ENCODE measurements around the gene OASL.

OASL gene

DNA sequence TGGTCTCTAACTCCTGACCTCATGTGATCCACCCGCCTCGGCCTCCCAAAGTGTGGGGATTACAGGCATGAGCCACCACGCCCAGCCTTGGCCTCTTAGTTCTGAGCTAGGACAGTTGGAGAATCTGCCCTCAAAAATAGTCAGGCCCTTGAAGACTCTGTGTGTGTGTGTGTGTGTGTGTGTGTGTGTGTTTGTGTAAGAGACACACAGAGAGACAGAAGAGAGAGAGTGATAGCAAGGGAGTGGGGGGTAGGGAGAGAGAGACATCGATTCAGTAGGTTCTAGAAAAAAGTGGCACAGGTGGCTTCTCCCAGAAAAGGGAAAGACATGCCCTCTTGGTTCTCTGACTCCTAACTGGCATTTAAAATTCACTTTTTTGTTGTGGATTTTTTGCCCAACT, 55.3 kb downstream of the OASL start:
- no peak for DNase-seq (ENCODE audit: low read depth)
- H3K4me3 ChIP-seq (ENCODE audit: low read depth, low read length): no peak overlapping the region
- TF ChIP-seq POLR2A (IDR thresholded peaks at IDR 0.05; ENCODE audit: extremely low read depth, insufficient read length): no peak

DNA sequence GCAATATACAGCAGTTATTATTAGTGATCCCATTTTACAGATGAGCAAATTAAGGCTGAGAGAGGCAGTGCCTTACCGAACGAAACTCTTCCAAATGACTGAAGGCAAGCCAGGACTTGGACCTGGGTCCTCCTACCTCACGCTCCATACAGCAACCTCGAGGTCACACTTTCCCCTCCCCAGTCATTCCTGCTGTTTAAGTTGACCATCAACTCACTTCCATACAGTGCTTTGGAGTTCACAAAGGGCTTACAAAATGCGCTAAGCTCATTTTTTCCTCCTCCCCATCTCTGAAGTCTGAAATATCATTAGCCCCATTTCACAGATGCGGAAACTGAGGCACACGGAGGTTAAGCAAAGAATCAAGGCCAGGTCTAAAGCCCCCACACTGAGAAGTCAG, 56.4 kb downstream of the OASL start:
- DNase-seq (ENCODE audit: low read depth): no peak
- H3K4me3 ChIP-seq (ENCODE audit: low read depth, low read length): no peak overlapping the region
- no peak for TF ChIP-seq POLR2A (IDR thresholded peaks at IDR 0.05; ENCODE audit: extremely low read depth, insufficient read length)
- TF ChIP-seq MYC (IDR thresholded peaks at IDR 0.05; ENCODE audit: low read depth, low read length): no peak
- TF ChIP-seq, protein P1, sequence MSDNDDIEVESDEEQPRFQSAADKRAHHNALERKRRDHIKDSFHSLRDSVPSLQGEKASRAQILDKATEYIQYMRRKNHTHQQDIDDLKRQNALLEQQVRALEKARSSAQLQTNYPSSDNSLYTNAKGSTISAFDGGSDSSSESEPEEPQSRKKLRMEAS (IDR thresholded peaks at IDR 0.05; ENCODE audit: low read depth, low read length): no peak
- TF ChIP-seq CTCF (IDR thresholded peaks at IDR 0.05; ENCODE audit: low read depth, low read length): no peak

DNA sequence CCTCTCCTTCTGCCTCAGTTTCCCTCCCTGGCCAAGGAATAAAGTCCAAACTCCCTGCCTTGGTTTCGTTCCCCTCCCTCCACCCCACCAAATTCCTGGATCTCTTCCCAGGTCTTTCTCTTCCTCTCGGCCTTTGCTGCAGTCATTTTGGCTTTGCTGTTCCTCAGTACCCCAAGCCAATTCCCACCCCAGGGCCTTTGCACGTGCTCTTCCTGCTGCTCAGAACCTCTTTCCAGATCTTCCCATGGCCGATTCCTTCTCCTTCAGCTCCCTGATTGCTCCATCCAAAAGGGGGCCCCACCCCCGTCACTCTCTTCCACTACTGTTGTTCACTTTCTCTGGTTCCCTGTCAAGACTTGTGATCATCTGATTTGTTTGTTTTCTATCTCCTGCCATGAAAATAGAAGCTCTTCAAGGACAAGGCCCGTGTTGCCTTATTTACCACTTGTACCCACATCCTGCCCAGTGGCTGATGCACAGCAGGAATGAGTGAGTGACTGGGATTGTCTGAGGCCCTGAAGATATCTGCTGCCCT, 57.6 kb downstream of the OASL start:
- H3K4me3 ChIP-seq (ENCODE audit: low read depth, low read length): no peak overlapping the region
- no peak for DNase-seq (ENCODE audit: low read depth)
- TF ChIP-seq POLR2A (IDR thresholded peaks at IDR 0.05; ENCODE audit: extremely low read depth, insufficient read length) (no peak), CTCF (IDR thresholded peaks at IDR 0.05; ENCODE audit: low read depth, low read length) (no peak), MYC (IDR thresholded peaks at IDR 0.05; ENCODE audit: low read depth, low read length) (no peak)
- TF ChIP-seq, protein P1 (IDR thresholded peaks at IDR 0.05; ENCODE audit: low read depth, low read length): no peak

GRCh38 chr12:120980800-120981368, 58.2 kb downstream of the OASL start:
- H3K4me3 ChIP-seq (ENCODE audit: low read depth, low read length): no peak overlapping the region
- TF ChIP-seq CTCF (IDR thresholded peaks at IDR 0.05; ENCODE audit: low read depth, low read length): no peak
- no peak for TF ChIP-seq MYC (IDR thresholded peaks at IDR 0.05; ENCODE audit: low read depth, low read length)
- TF ChIP-seq, protein P1 (IDR thresholded peaks at IDR 0.05; ENCODE audit: low read depth, low read length): no peak
- no peak for TF ChIP-seq POLR2A (IDR thresholded peaks at IDR 0.05; ENCODE audit: extremely low read depth, insufficient read length)
- no peak for DNase-seq (ENCODE audit: low read depth)

DNA sequence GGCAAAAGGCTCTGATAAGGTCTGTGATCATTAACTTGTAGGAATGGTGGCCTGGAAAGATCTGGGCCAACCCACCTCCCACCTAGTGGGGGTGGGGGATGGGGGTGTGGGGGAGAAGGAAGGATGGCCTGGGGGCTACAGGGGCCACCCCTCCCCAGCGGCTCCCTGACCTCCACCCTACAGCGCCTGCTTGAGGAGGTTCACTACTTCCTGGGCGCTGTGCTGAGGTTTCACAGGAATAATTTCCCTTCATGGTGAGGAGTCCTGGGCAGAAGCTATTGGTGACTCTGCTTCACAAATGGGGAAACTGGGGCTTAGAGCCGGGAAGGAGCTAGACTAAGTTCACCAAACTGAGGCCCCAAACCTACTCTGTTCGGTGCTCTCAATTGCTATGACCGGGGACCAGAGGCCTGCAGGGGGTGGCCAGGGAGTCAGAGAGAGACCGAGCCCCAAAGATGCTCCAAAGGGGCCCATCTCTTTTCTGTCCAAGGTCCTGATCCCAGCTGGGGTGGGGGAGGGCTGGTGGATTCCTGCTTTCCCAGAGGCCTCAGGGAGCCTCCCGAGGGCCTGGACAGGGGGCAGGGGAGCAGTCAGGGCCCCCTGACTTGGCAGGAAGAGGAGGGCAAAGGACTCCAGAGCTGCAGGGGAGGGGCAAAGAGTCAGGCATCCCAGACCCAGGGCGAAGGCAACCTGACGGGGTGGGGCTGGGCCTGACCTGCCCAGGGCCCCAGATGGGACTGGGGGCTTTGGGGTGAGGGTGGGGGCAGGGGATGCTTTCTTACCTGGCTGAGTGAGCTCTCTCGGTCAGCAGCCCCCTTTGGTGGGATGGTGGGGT, 59.0 kb downstream of the OASL start:
- no peak overlapping the region for H3K4me3 ChIP-seq (ENCODE audit: low read depth, low read length)
- no peak for DNase-seq (ENCODE audit: low read depth)
- TF ChIP-seq, protein P1 (IDR thresholded peaks at IDR 0.05; ENCODE audit: low read depth, low read length): no peak
- TF ChIP-seq MYC (IDR thresholded peaks at IDR 0.05; ENCODE audit: low read depth, low read length) (no peak), CTCF (IDR thresholded peaks at IDR 0.05; ENCODE audit: low read depth, low read length) (no peak), POLR2A (IDR thresholded peaks at IDR 0.05; ENCODE audit: extremely low read depth, insufficient read length) (no peak)

GRCh38 chr12:120979220-120979861, 59.7 kb downstream of the OASL start:
- TF ChIP-seq, protein P1 (IDR thresholded peaks at IDR 0.05; ENCODE audit: low read depth, low read length): no peak
- H3K4me3 ChIP-seq (ENCODE audit: low read depth, low read length): no peak overlapping the region

More at GRCh38 chr12:120979220-120979861, 59.7 kb downstream of the OASL start:
- no peak for DNase-seq (ENCODE audit: low read depth)
